Hepatocyte (in vitro differentiated cells): ENCODE measurements around the gene AK1. TPM values are rescaled to one million over a fixed set of nuclear protein-coding genes. Genes with fewer than 3 reads are reported as not detected.

ENCODE experiments used
- DNase-seq: peaks from one replicate; pipeline ENCODE4 v3.0.0-alpha.2; 2016; ENCODE audit warnings: low spot score
- H2AFZ ChIP-seq: fragments of 200-600 bp; sonication (generic); 2 replicates; pipeline ENCODE4 v1.6.0; 2016; ENCODE audit warnings: antibody characterized with exemption, mild to moderate bottlenecking
- H3K27ac ChIP-seq: fragments of 200-600 bp; sonication (generic); 2 replicates; pipeline ENCODE4 v1.5.1; 2016; ENCODE audit warnings: mild to moderate bottlenecking
- H3K27me3 ChIP-seq: fragments of 200-600 bp; sonication (generic); 2 replicates; pipeline ENCODE4 v1.6.1; 2016
- H3K36me3 ChIP-seq: fragments of 200-600 bp; sonication (generic); replicated peaks from 2 replicates; pipeline ENCODE4 v1.5.1; 2016; ENCODE audit warnings: low read depth; ENCODE audit not compliant: insufficient read depth
- H3K4me1 ChIP-seq: fragments of 200-600 bp; sonication (generic); 2 replicates; pipeline ENCODE4 v1.5.1; 2016; ENCODE audit warnings: mild to moderate bottlenecking, moderate library complexity; ENCODE audit not compliant: insufficient read depth
- H3K4me2 ChIP-seq: fragments of 200-600 bp; sonication (generic); 2 replicates; pipeline ENCODE4 v1.6.0; 2016
- H3K4me3 ChIP-seq: fragments of 200-600 bp; sonication (generic); 2 replicates; pipeline ENCODE4 v1.5.1; 2016; ENCODE audit warnings: mild to moderate bottlenecking
- H3K79me2 ChIP-seq: fragments of 200-600 bp; sonication (generic); 2 replicates; pipeline ENCODE4 v1.6.0; 2017; ENCODE audit warnings: mild to moderate bottlenecking
- H3K9me2 ChIP-seq: fragments of 200-600 bp; sonication (generic); replicated peaks from 2 replicates; pipeline ENCODE4 v1.6.0; 2017; ENCODE audit warnings: mild to moderate bottlenecking; ENCODE audit not compliant: insufficient read depth
- H3K9me3 ChIP-seq: fragments of 200-600 bp; sonication (generic); 2 replicates; pipeline ENCODE4 v1.5.1; 2016; ENCODE audit warnings: low read depth, mild to moderate bottlenecking
- H4K20me1 ChIP-seq: fragments of 200-600 bp; sonication (generic); 2 replicates; pipeline ENCODE4 v1.6.0; 2016; ENCODE audit warnings: mild to moderate bottlenecking; ENCODE audit not compliant: insufficient read depth, poor library complexity, severe bottlenecking
- EZH2 ChIP-seq: fragments of 200-600 bp; sonication (generic); IDR thresholded peaks from 2 replicates; pipeline ENCODE4 v1.6.1; 2016; ENCODE audit warnings: antibody characterized with exemption, mild to moderate bottlenecking, borderline replicate concordance
- EZH2phosphoT487 ChIP-seq: fragments of 200-600 bp; sonication (generic); IDR thresholded peaks from one replicate; pipeline ENCODE4 v1.6.1; 2018; ENCODE audit warnings: antibody characterized with exemption, mild to moderate bottlenecking, low read depth, moderate library complexity; ENCODE audit not compliant: unreplicated experiment, severe bottlenecking
- WGBS: methylation state at CpG from one replicate; pipeline ENCODE4 v1.1.6; 2016; ENCODE audit warnings: low lambda C conversion rate; ENCODE audit errors: missing lambda C conversion rate; 5-methylcytosine and 5-hydroxymethylcytosine counted together
- polyA plus RNA-seq: library from polyadenylated mRNA; unstranded; fragments of >200 nt; fragmentation: Nextera tagmentation; extraction: Ambion mirVana; gene quantifications from 2 replicates; pipeline ENCODE4 v1.2.1, GENCODE V29; 2016
- total RNA-seq: library from RNA; depleted of rRNA; stranded (reverse); fragments of >200 nt; gene quantifications from 2 replicates; pipeline ENCODE4 v1.2.3, GENCODE V29; 2014
- TF ChIP-seq, protein P1 (sequence below): fragments of 200-600 bp; sonication (generic); IDR thresholded peaks from 2 replicates; pipeline ENCODE4 v1.5.1; 2016; ENCODE audit warnings: antibody characterized with exemption, mild to moderate bottlenecking; ENCODE audit not compliant: poor library complexity

AK1 gene
- total and polyA plus RNA-seq, 2 experiments from 2014 or later: 28.3 to 91.3 TPM

DNA sequence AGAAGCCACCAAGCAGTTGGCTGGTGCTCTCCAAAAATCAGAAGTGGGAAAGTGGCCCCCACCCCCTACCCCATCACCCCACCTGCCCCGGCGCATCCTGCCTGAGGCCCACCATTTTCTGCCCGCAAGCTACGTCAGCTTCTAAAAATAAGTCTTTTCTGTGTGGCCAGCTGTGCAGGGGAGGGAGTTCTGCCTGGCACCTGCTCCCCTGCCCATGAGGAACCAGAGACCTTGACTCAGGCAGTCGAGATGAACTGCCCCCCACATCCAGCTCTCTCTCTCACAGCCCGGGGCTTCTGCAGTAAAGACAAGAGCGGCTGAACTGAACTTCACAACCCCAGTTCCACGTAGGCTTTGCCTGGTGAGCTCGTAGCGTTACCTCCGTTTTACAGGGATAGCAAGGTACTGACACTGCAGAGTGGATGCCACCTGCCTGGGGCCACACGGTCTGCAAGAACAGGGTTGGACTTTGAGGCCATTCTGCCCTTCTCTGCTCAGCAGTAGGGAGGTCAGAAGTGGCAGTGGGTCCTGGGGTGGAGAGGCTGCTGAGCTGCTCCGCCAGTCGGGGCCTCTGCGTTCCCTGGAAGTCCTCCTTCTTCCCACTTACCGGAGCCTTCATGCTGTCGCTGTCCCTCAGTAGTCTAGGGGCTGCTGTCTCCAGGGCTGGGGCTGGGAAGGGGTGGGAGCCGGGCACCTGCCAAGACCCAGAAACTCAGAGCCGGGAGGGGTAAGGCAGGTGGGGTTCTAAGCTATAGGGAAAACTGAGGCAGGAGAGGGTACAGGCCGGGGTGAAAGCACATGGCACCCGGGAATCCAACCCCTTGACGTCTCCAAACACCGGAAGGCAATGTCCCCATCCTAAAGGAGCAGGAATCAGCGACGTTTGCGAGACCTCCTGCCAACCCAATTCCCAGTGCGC is 38.6 kb upstream of the AK1 start:
- no peak overlapping the region for H3K27ac ChIP-seq
- peak overlapping the region; percentile 86 for H3K4me2 ChIP-seq
- WGBS: 59% methylated on average over 26 of the region's 27 CpGs
- H3K79me2 ChIP-seq: no peaks in the 10 kb centered on the region
- H3K9me2 ChIP-seq: no peaks in the 10 kb centered on the region
- no peaks in the 10 kb centered on the region for H4K20me1 ChIP-seq
- no peaks in the 10 kb centered on the region for H3K27me3 ChIP-seq
- H3K4me3 ChIP-seq: peak overlapping the region; percentile 35
- TF ChIP-seq EZH2phosphoT487 (no peak), EZH2 (no peak)
- TF ChIP-seq, protein P1, sequence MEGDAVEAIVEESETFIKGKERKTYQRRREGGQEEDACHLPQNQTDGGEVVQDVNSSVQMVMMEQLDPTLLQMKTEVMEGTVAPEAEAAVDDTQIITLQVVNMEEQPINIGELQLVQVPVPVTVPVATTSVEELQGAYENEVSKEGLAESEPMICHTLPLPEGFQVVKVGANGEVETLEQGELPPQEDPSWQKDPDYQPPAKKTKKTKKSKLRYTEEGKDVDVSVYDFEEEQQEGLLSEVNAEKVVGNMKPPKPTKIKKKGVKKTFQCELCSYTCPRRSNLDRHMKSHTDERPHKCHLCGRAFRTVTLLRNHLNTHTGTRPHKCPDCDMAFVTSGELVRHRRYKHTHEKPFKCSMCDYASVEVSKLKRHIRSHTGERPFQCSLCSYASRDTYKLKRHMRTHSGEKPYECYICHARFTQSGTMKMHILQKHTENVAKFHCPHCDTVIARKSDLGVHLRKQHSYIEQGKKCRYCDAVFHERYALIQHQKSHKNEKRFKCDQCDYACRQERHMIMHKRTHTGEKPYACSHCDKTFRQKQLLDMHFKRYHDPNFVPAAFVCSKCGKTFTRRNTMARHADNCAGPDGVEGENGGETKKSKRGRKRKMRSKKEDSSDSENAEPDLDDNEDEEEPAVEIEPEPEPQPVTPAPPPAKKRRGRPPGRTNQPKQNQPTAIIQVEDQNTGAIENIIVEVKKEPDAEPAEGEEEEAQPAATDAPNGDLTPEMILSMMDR: no peak
- no peaks in the 10 kb centered on the region for H3K9me3 ChIP-seq
- H2AFZ ChIP-seq: peak overlapping the region; percentile 62
- H3K4me1 ChIP-seq: peaks cover 21% of the 10 kb centered on the region
- no peak for DNase-seq
- no peaks in the 10 kb centered on the region for H3K36me3 ChIP-seq

DNA sequence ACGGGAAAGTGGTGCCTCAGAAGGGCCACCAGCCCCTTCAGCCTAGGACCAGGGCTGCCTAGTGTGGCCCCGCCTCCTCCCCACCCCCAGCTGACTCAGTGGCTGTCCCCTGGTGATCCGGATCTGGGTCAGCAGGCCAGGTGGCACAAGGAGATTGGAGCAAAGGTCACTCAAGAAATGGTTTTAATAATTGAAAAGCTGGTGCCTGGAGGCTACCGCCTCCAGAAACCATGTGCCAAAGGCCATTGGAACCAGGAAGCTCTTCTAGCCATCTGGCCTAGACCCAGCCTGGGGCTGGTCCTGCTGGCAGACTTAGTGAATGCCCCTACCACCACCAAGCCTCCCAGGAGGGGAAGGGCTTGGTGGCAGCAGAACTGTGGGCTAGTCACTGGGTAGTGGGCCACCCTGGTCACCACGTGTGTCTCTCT is 37.9 kb upstream of the AK1 start:
- no peaks in the 10 kb centered on the region for H4K20me1 ChIP-seq
- 91% methylated on average over 5 of the region's 5 CpGs for WGBS
- H2AFZ ChIP-seq: no peak overlapping the region
- TF ChIP-seq, protein P1: no peak
- no peak for TF ChIP-seq EZH2phosphoT487
- TF ChIP-seq EZH2: no peak
- no peak for DNase-seq
- H3K9me2 ChIP-seq: no peaks in the 10 kb centered on the region
- no peak overlapping the region for H3K27ac ChIP-seq
- H3K27me3 ChIP-seq: no peaks in the 10 kb centered on the region
- no peak overlapping the region for H3K4me3 ChIP-seq
- H3K4me2 ChIP-seq: peak overlapping the region; percentile 86
- no peaks in the 10 kb centered on the region for H3K9me3 ChIP-seq
- H3K79me2 ChIP-seq: no peaks in the 10 kb centered on the region
- peaks cover 21% of the 10 kb centered on the region for H3K4me1 ChIP-seq
- no peaks in the 10 kb centered on the region for H3K36me3 ChIP-seq

DNA sequence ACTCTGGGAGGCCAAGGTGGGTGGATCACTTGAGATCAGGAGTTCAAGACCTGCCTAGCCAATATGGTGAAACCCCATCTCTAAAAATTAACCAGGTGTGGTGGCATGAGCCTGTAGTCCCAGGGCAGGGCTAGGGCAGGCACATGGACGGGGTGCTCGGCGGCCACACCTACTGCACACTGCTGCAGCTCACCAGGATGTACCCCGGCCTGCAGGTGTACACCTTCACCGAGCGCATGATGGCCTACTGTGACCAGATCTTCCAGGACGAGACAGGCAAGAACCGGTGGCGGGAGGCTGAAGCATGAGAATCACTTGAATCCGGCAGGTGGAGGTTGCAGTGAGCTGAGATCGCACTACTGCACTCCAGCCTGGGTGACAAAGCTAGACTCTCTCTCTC is 36.2 kb upstream of the AK1 start:
- Histone ChIP-seq H4K20me1 (no peaks in the 10 kb centered on the region), H3K79me2 (no peaks in the 10 kb centered on the region), H3K27ac (no peak overlapping the region), H3K36me3 (no peaks in the 10 kb centered on the region), H3K9me3 (no peaks in the 10 kb centered on the region), H3K4me1 (peaks cover 21% of the 10 kb centered on the region), H3K27me3 (no peaks in the 10 kb centered on the region), H3K4me3 (no peak overlapping the region), H2AFZ (no peak overlapping the region), H3K9me2 (no peaks in the 10 kb centered on the region), H3K4me2 (no peak overlapping the region)
- TF ChIP-seq EZH2phosphoT487: no peak
- TF ChIP-seq EZH2: no peak
- TF ChIP-seq, protein P1: no peak
- no peak for DNase-seq
- 92% methylated on average over 11 of the region's 11 CpGs for WGBS
